Nephron progenitor cell (in vitro differentiated cells): Measurements from ENCODE around the gene ANKRD11.

ENCODE experiments used
- DNase-seq: peaks from one replicate; pipeline ENCODE4 v3.0.0; 2021
- H3K27ac Mint-ChIP-seq: 2 replicates; pipeline ENCODE4 v1.8.0; 2021; ENCODE audit warnings: mild to moderate bottlenecking, moderate library complexity, mixed read lengths
- H3K27me3 Mint-ChIP-seq: 2 replicates; pipeline ENCODE4 v1.8.0; 2021; ENCODE audit warnings: mild to moderate bottlenecking, low read depth, mixed read lengths; ENCODE audit not compliant: poor library complexity
- H3K36me3 Mint-ChIP-seq: 2 replicates; pipeline ENCODE4 v1.8.0; 2021; ENCODE audit warnings: low read depth, mixed read lengths
- H3K4me1 Mint-ChIP-seq: 2 replicates; pipeline ENCODE4 v1.8.0; 2021; ENCODE audit warnings: mixed read lengths
- H3K4me3 Mint-ChIP-seq: 2 replicates; pipeline ENCODE4 v1.8.0; 2021; ENCODE audit warnings: mild to moderate bottlenecking, moderate library complexity, mixed read lengths
- H3K9me3 Mint-ChIP-seq: 2 replicates; pipeline ENCODE4 v1.8.0; 2021; ENCODE audit warnings: mild to moderate bottlenecking, moderate library complexity, mixed read lengths
- CTCF ChIP-seq: fragments of 200-600 bp; sonication (generic); IDR thresholded peaks from 2 replicates; pipeline ENCODE4 v1.5.0; 2021; ENCODE audit warnings: antibody characterized with exemption

The ANKRD11 gene

GRCh38 chr16:89237733-89238132 lies 252.6 kb downstream of the ANKRD11 start:
- H3K4me1 Mint-ChIP-seq = peaks cover 9% of the 10 kb centered on the region
- no peak for DNase-seq

GRCh38 chr16:89233678-89234490 lies 256.5 kb downstream of the ANKRD11 start:
- H3K9me3 Mint-ChIP-seq = peaks cover 37% of the 10 kb centered on the region
- H3K36me3 Mint-ChIP-seq = peaks cover 75% of the 10 kb centered on the region
- TF ChIP-seq CTCF = no peak
- no peak overlapping the region for H3K27ac Mint-ChIP-seq
- H3K4me3 Mint-ChIP-seq = no peak overlapping the region
- H3K27me3 Mint-ChIP-seq = peaks cover 4% of the 10 kb centered on the region
- DNase-seq = no peak
- no peaks in the 10 kb centered on the region for H3K4me1 Mint-ChIP-seq

More at GRCh38 chr16:89237733-89238132, 252.6 kb downstream of the ANKRD11 start:
- TF ChIP-seq CTCF = no peak
- no peak overlapping the region for H3K4me3 Mint-ChIP-seq
- H3K36me3 Mint-ChIP-seq = peaks cover 42% of the 10 kb centered on the region
- peaks cover 21% of the 10 kb centered on the region for H3K9me3 Mint-ChIP-seq
- H3K27ac Mint-ChIP-seq = no peak overlapping the region
- H3K27me3 Mint-ChIP-seq = peaks cover 9% of the 10 kb centered on the region

GRCh38 chr16:89232107-89232506 lies 258.3 kb downstream of the ANKRD11 start:
- no peaks in the 10 kb centered on the region for H3K4me1 Mint-ChIP-seq
- peaks cover 4% of the 10 kb centered on the region for H3K27me3 Mint-ChIP-seq
- no peak for DNase-seq
- no peak for TF ChIP-seq CTCF
- H3K9me3 Mint-ChIP-seq = peaks cover 55% of the 10 kb centered on the region
- H3K36me3 Mint-ChIP-seq = peaks cover 89% of the 10 kb centered on the region
- no peak overlapping the region for H3K27ac Mint-ChIP-seq
- H3K4me3 Mint-ChIP-seq = no peak overlapping the region

- no peaks in the 10 kb centered on the region for H3K4me1 Mint-ChIP-seq
- no peak overlapping the region for H3K27ac Mint-ChIP-seq
- H3K9me3 Mint-ChIP-seq = peaks cover 66% of the 10 kb centered on the region
- H3K36me3 Mint-ChIP-seq = peaks cover 95% of the 10 kb centered on the region
- H3K4me3 Mint-ChIP-seq = no peak overlapping the region
- peaks cover 4% of the 10 kb centered on the region for H3K27me3 Mint-ChIP-seq
- no peak for DNase-seq
- TF ChIP-seq CTCF = no peak
Observed at GRCh38 chr16:89230255-89230654, 260.1 kb downstream of the ANKRD11 start.

GRCh38 chr16:89224665-89225064 lies 265.7 kb downstream of the ANKRD11 start:
- Mint-ChIP-seq H3K27me3 (no peaks in the 10 kb centered on the region), H3K27ac (peak overlapping the region; percentile 82), H3K9me3 (peaks cover 44% of the 10 kb centered on the region), H3K36me3 (peaks cover 80% of the 10 kb centered on the region), H3K4me3 (no peak overlapping the region), H3K4me1 (no peaks in the 10 kb centered on the region)
- DNase-seq = no peak
- no peak for TF ChIP-seq CTCF

- Mint-ChIP-seq H3K9me3 (peaks cover 29% of the 10 kb centered on the region), H3K4me1 (peaks cover 11% of the 10 kb centered on the region), H3K27me3 (no peaks in the 10 kb centered on the region), H3K27ac (peak overlapping the region; percentile 78), H3K36me3 (peaks cover 63% of the 10 kb centered on the region), H3K4me3 (no peak overlapping the region)
- no peak for DNase-seq
- no peak for TF ChIP-seq CTCF
Observed at GRCh38 chr16:89222931-89223330, 267.4 kb downstream of the ANKRD11 start.
